Skin epidermis (tissue), 12 donors: ENCODE results near the gene HMCN2.
"Not testable (repeated sequence)": the region's sequence is repeated elsewhere in the genome, so short reads cannot be mapped to it uniquely, and the experiment has no call there.

Experiments
- H3K27ac ChIP-seq, 21 experiments: fragments of 200-600 bp; sonication (generic) in 11 of 21; one replicate each; pipeline ENCODE4 v1.5.0; 2020; ENCODE audit warnings: mild to moderate bottlenecking in 3 of 21, inconsistent platforms in 2 of 21, moderate library complexity in 2 of 21
- H3K4me3 ChIP-seq, 7 experiments: fragments of 200-600 bp; sonication (generic) in 2 of 7; one replicate each; pipeline ENCODE4 v1.5.0; 2020; ENCODE audit warnings: inconsistent platforms in 2 of 7, mild to moderate bottlenecking in 2 of 7, moderate library complexity in 1 of 7

Gene HMCN2

GRCh38 chr9:130398487-130399240, 133.1 kb downstream of the HMCN2 start:
- no peak overlapping the region for H3K4me3 ChIP-seq
- no peak overlapping the region for H3K27ac ChIP-seq

GRCh38 chr9:130399768-130400167, 134.2 kb downstream of the HMCN2 start:
- no peak overlapping the region for H3K27ac ChIP-seq
- no peak overlapping the region for H3K4me3 ChIP-seq

GRCh38 chr9:130400870-130401269, 135.3 kb downstream of the HMCN2 start:
- H3K27ac ChIP-seq: no peak overlapping the region
- H3K4me3 ChIP-seq: no peak overlapping the region

GRCh38 chr9:130401742-130402141, 136.2 kb downstream of the HMCN2 start:
- H3K4me3 ChIP-seq, H3K27ac ChIP-seq: not testable (repeated sequence)

GRCh38 chr9:130402243-130402642, 136.7 kb downstream of the HMCN2 start:
- H3K27ac ChIP-seq: no peak overlapping the region
- no peak overlapping the region for H3K4me3 ChIP-seq

GRCh38 chr9:130402645-130403440, 137.3 kb downstream of the HMCN2 start:
- no peak overlapping the region for H3K4me3 ChIP-seq

GRCh38 chr9:130405657-130406257, 140.2 kb downstream of the HMCN2 start:
- Histone ChIP-seq H3K4me3 (no peak overlapping the region), H3K27ac (no peak overlapping the region)

More at GRCh38 chr9:130402645-130403440, 137.3 kb downstream of the HMCN2 start:
- H3K27ac ChIP-seq: no peak overlapping the region

GRCh38 chr9:130406278-130406895, 140.8 kb downstream of the HMCN2 start:
- H3K4me3 ChIP-seq: no peak overlapping the region

GRCh38 chr9:130407916-130408663, 142.5 kb downstream of the HMCN2 start:
- Histone ChIP-seq H3K27ac (no peak overlapping the region), H3K4me3 (no peak overlapping the region)

More at GRCh38 chr9:130406278-130406895, 140.8 kb downstream of the HMCN2 start:
- H3K27ac ChIP-seq: no peak overlapping the region

- H3K27ac ChIP-seq: no peak overlapping the region
- no peak overlapping the region for H3K4me3 ChIP-seq
Observed at GRCh38 chr9:130408669-130409068, 143.1 kb downstream of the HMCN2 start.

GRCh38 chr9:130409246-130409645, 143.7 kb downstream of the HMCN2 start:
- Histone ChIP-seq H3K27ac (no peak overlapping the region), H3K4me3 (no peak overlapping the region)

GRCh38 chr9:130410443-130410842, 144.9 kb downstream of the HMCN2 start:
- Histone ChIP-seq H3K27ac (no peak overlapping the region), H3K4me3 (no peak overlapping the region)

GRCh38 chr9:130411566-130411915, 146.0 kb downstream of the HMCN2 start:
- no peak overlapping the region for H3K27ac ChIP-seq
- no peak overlapping the region for H3K4me3 ChIP-seq

GRCh38 chr9:130414081-130414731, 148.6 kb downstream of the HMCN2 start:
- no peak overlapping the region for H3K4me3 ChIP-seq

GRCh38 chr9:130414910-130415746, 149.6 kb downstream of the HMCN2 start:
- no peak overlapping the region for H3K27ac ChIP-seq
- H3K4me3 ChIP-seq: no peak overlapping the region

More at GRCh38 chr9:130414081-130414731, 148.6 kb downstream of the HMCN2 start:
- no peak overlapping the region for H3K27ac ChIP-seq

GRCh38 chr9:130417602-130418001, 152.0 kb downstream of the HMCN2 start:
- Histone ChIP-seq H3K4me3 (no peak overlapping the region), H3K27ac (no peak overlapping the region)

GRCh38 chr9:130418776-130419175, 153.2 kb downstream of the HMCN2 start:
- Histone ChIP-seq H3K4me3 (no peak overlapping the region), H3K27ac (no peak overlapping the region)

GRCh38 chr9:130419521-130420035, 154.0 kb downstream of the HMCN2 start:
- no peak overlapping the region for H3K27ac ChIP-seq
- no peak overlapping the region for H3K4me3 ChIP-seq
